ENCODE results near the gene NMS. TPM values are rescaled to one million over a fixed set of nuclear protein-coding genes. Genes with fewer than 3 reads are reported as not detected.

The NMS gene
- total RNA-seq, 1 donor from 2014 or later = not detected

Other genes with a start within 250 kb of the NMS start
- gene LONRF2, start 148.0 kb upstream of the NMS start, total RNA-seq = 24.5 TPM
- gene CHST10, start 52.8 kb upstream of the NMS start, total RNA-seq = 7.8 TPM
- gene PDCL3, start 92.5 kb downstream of the NMS start, total RNA-seq = 26.7 TPM

Measured in cardiac septum (tissue), 1 donor.